Mesendoderm (in vitro differentiated cells): ENCODE measurements around the gene SMYD2.

Experiments used
- DNase-seq: peaks from one replicate; pipeline ENCODE4 v3.0.0; 2013
- H2AK5ac ChIP-seq: 2 replicates; pipeline ENCODE4 v1.6.1; 2013; ENCODE audit warnings: low read length, inconsistent platforms
- H2BK120ac ChIP-seq: 2 replicates; pipeline ENCODE4 v1.6.1; 2013; ENCODE audit warnings: low read depth, mild to moderate bottlenecking, low read length, moderate library complexity, mixed read lengths
- H2BK15ac ChIP-seq: replicated peaks from 2 replicates; pipeline ENCODE4 v1.6.1; 2013; ENCODE audit warnings: low read depth, mild to moderate bottlenecking, moderate library complexity
- H2BK5ac ChIP-seq: 2 replicates; pipeline ENCODE4 v1.6.1; 2013; ENCODE audit warnings: low read length, inconsistent platforms
- H3K18ac ChIP-seq: 2 replicates; pipeline ENCODE4 v1.6.1; 2013; ENCODE audit warnings: mild to moderate bottlenecking, low read length, mixed read lengths
- H3K23ac ChIP-seq: one replicate; pipeline ENCODE4 v1.6.1; 2013; ENCODE audit warnings: low read length
- H3K27ac ChIP-seq: 2 replicates; pipeline ENCODE4 v1.5.1; 2013; ENCODE audit warnings: low read depth, mild to moderate bottlenecking, inconsistent platforms, low read length, moderate library complexity
- H3K27me3 ChIP-seq: 2 replicates; pipeline ENCODE4 v1.6.1; 2013; ENCODE audit warnings: low read length, control low read depth, mild to moderate bottlenecking, inconsistent platforms; ENCODE audit not compliant: insufficient read depth, poor library complexity
- H3K36me3 ChIP-seq: 2 replicates; pipeline ENCODE4 v1.6.1; 2013; ENCODE audit warnings: low read length, inconsistent platforms; ENCODE audit not compliant: control insufficient read depth, insufficient read depth
- H3K4ac ChIP-seq: one replicate; pipeline ENCODE4 v1.6.1; 2013; ENCODE audit warnings: low read depth, mild to moderate bottlenecking, low read length, moderate library complexity
- H3K4me1 ChIP-seq: 2 replicates; pipeline ENCODE4 v1.6.1; 2013; ENCODE audit warnings: low read depth, low read length, inconsistent platforms; ENCODE audit not compliant: control insufficient read depth
- H3K4me2 ChIP-seq: 2 replicates; pipeline ENCODE4 v1.6.1; 2013; ENCODE audit warnings: low read length
- H3K4me3 ChIP-seq: 2 replicates; pipeline ENCODE4 v1.5.1; 2013; ENCODE audit warnings: mild to moderate bottlenecking, low read length
- H3K56ac ChIP-seq: one replicate; pipeline ENCODE4 v1.6.1; 2013; ENCODE audit warnings: low read length
- H3K79me1 ChIP-seq: 2 replicates; pipeline ENCODE4 v1.6.1; 2013; ENCODE audit warnings: low read length, inconsistent platforms
- H3K79me2 ChIP-seq: 2 replicates; pipeline ENCODE4 v1.6.1; 2013; ENCODE audit warnings: mild to moderate bottlenecking, low read length; ENCODE audit not compliant: control insufficient read depth, insufficient read depth
- H3K9ac ChIP-seq: 2 replicates; pipeline ENCODE4 v1.6.1; 2013; ENCODE audit warnings: low read length, inconsistent platforms
- H4K5ac ChIP-seq: one replicate; pipeline ENCODE4 v1.6.1; 2013; ENCODE audit warnings: low read length
- H4K8ac ChIP-seq: one replicate; pipeline ENCODE4 v1.6.1; 2013; ENCODE audit warnings: low read depth, mild to moderate bottlenecking, control low read depth, low read length, moderate library complexity
- WGBS: extraction: QIAGEN DNeasy Blood & Tissue Kit; methylation state at CpG from one replicate; pipeline ENCODE4 v1.1.7; 2013; ENCODE audit warnings: low lambda C conversion rate, missing lambda C conversion rate; ENCODE audit not compliant: insufficient coverage; ENCODE audit errors: extremely low coverage; 5-methylcytosine and 5-hydroxymethylcytosine counted together

The SMYD2 gene

GRCh38 chr1:214303141-214303930, 22.4 kb downstream of the SMYD2 start:
- H3K4me3 ChIP-seq, result no peak overlapping the region

GRCh38 chr1:214305164-214305751, 24.3 kb downstream of the SMYD2 start:
- no peak overlapping the region for H4K8ac ChIP-seq
- no peaks in the 10 kb centered on the region for H3K36me3 ChIP-seq
- no peak overlapping the region for H2BK120ac ChIP-seq
- no peak for DNase-seq
- no peak overlapping the region for H2BK5ac ChIP-seq
- peaks cover 1% of the 10 kb centered on the region for H3K4me1 ChIP-seq
- no peak overlapping the region for H3K27ac ChIP-seq
- no peak overlapping the region for H2AK5ac ChIP-seq
- no CpG with 5 or more reads among the region's 9 CpGs for WGBS
- no peak overlapping the region for H3K9ac ChIP-seq
- no peak overlapping the region for H3K4me2 ChIP-seq
- H3K79me1 ChIP-seq, result peaks cover 2% of the 10 kb centered on the region
- H3K4ac ChIP-seq, result no peak overlapping the region
- H4K5ac ChIP-seq, result no peak overlapping the region
- H3K18ac ChIP-seq, result no peak overlapping the region
- no peak overlapping the region for H3K4me3 ChIP-seq
- H3K79me2 ChIP-seq, result no peaks in the 10 kb centered on the region
- no peaks in the 10 kb centered on the region for H3K27me3 ChIP-seq
- no peak overlapping the region for H3K23ac ChIP-seq
- H3K56ac ChIP-seq, result no peak overlapping the region
- no peak overlapping the region for H2BK15ac ChIP-seq

More at GRCh38 chr1:214303141-214303930, 22.4 kb downstream of the SMYD2 start:
- H3K27ac ChIP-seq, result no peak overlapping the region
- H3K18ac ChIP-seq, result no peak overlapping the region
- H3K27me3 ChIP-seq, result no peaks in the 10 kb centered on the region
- no peaks in the 10 kb centered on the region for H3K79me2 ChIP-seq
- no peak overlapping the region for H3K56ac ChIP-seq
- no peak overlapping the region for H2BK5ac ChIP-seq
- no peak overlapping the region for H3K4me2 ChIP-seq
- H2AK5ac ChIP-seq, result no peak overlapping the region
- H4K8ac ChIP-seq, result no peak overlapping the region
- no peak overlapping the region for H3K9ac ChIP-seq
- no peak overlapping the region for H3K23ac ChIP-seq
- DNase-seq, result no peak
- WGBS, result no CpG with 5 or more reads among the region's 25 CpGs
- H2BK120ac ChIP-seq, result no peak overlapping the region
- H2BK15ac ChIP-seq, result no peak overlapping the region
- no peak overlapping the region for H4K5ac ChIP-seq
- H3K4ac ChIP-seq, result no peak overlapping the region
- H3K4me1 ChIP-seq, result peaks cover 1% of the 10 kb centered on the region
- H3K79me1 ChIP-seq, result peaks cover 2% of the 10 kb centered on the region
- no peaks in the 10 kb centered on the region for H3K36me3 ChIP-seq

- Histone ChIP-seq H2BK15ac (no peak overlapping the region), H3K36me3 (no peaks in the 10 kb centered on the region), H3K23ac (no peak overlapping the region), H3K79me1 (peaks cover 2% of the 10 kb centered on the region), H3K4me3 (no peak overlapping the region), H3K27ac (no peak overlapping the region), H3K4me2 (no peak overlapping the region), H3K9ac (no peak overlapping the region), H3K18ac (no peak overlapping the region), H2BK5ac (no peak overlapping the region), H4K8ac (no peak overlapping the region), H3K27me3 (no peaks in the 10 kb centered on the region), H2BK120ac (no peak overlapping the region), H3K79me2 (no peaks in the 10 kb centered on the region), H3K56ac (no peak overlapping the region), H3K4ac (no peak overlapping the region), H4K5ac (no peak overlapping the region), H3K4me1 (peaks cover 3% of the 10 kb centered on the region), H2AK5ac (no peak overlapping the region)
- WGBS, result no CpG with 5 or more reads among the region's 6 CpGs
- no peak for DNase-seq
Measured at GRCh38 chr1:214306269-214306668, 25.3 kb downstream of the SMYD2 start.

- Histone ChIP-seq H3K23ac (no peak overlapping the region), H3K56ac (no peak overlapping the region), H3K4me2 (no peak overlapping the region), H2BK5ac (no peak overlapping the region), H2BK15ac (no peak overlapping the region), H3K27ac (no peak overlapping the region), H4K5ac (no peak overlapping the region), H3K4me1 (peaks cover 2% of the 10 kb centered on the region), H2AK5ac (no peak overlapping the region), H3K4me3 (no peak overlapping the region), H3K27me3 (no peaks in the 10 kb centered on the region), H3K4ac (no peak overlapping the region), H3K79me2 (no peaks in the 10 kb centered on the region), H3K9ac (no peak overlapping the region), H4K8ac (no peak overlapping the region), H2BK120ac (no peak overlapping the region), H3K18ac (no peak overlapping the region), H3K36me3 (no peaks in the 10 kb centered on the region), H3K79me1 (peaks cover 3% of the 10 kb centered on the region)
- no peak for DNase-seq
- no CpG with 5 or more reads among the region's 3 CpGs for WGBS
Measured at GRCh38 chr1:214310010-214310409, 29.1 kb downstream of the SMYD2 start.

GRCh38 chr1:214310777-214311690, 30.1 kb downstream of the SMYD2 start:
- Histone ChIP-seq H3K4me3 (no peak overlapping the region), H3K27me3 (no peaks in the 10 kb centered on the region), H2BK15ac (no peak overlapping the region), H4K8ac (no peak overlapping the region), H3K79me2 (no peaks in the 10 kb centered on the region), H2BK5ac (no peak overlapping the region), H3K9ac (no peak overlapping the region), H3K23ac (no peak overlapping the region), H2BK120ac (no peak overlapping the region), H3K4ac (no peak overlapping the region), H3K27ac (no peak overlapping the region), H3K36me3 (no peaks in the 10 kb centered on the region), H3K4me1 (peaks cover 2% of the 10 kb centered on the region), H3K56ac (no peak overlapping the region), H4K5ac (no peak overlapping the region), H3K79me1 (peaks cover 3% of the 10 kb centered on the region), H3K18ac (no peak overlapping the region), H2AK5ac (no peak overlapping the region), H3K4me2 (no peak overlapping the region)
- no CpG with 5 or more reads among the region's 11 CpGs for WGBS
- DNase-seq, result no peak
